HT-29 (cell line): ENCODE data around the gene TIGIT. TPM values are rescaled to one million over a fixed set of nuclear protein-coding genes. Genes with fewer than 3 reads are reported as not detected.
A peak's percentile ranks its signal among the peaks of the same experiment; 100 is the strongest.
"Not testable (repeated sequence)": the region's sequence is repeated elsewhere in the genome, so short reads cannot be mapped to it uniquely, and the experiment has no call there.

ENCODE experiments used
- DNase-seq: peaks from one replicate; pipeline ENCODE4 v3.0.0-alpha.2; 2015; ENCODE audit warnings: low spot score
- total RNA-seq: library from RNA; depleted of rRNA; stranded (reverse); fragments of >200 nt; shearing (Covaris generic); gene quantifications from 2 replicates; pipeline ENCODE4 v1.2.3, GENCODE V29; 2014; rRNA removed

The TIGIT gene
- not detected in 2 replicates for total RNA-seq

DNA sequence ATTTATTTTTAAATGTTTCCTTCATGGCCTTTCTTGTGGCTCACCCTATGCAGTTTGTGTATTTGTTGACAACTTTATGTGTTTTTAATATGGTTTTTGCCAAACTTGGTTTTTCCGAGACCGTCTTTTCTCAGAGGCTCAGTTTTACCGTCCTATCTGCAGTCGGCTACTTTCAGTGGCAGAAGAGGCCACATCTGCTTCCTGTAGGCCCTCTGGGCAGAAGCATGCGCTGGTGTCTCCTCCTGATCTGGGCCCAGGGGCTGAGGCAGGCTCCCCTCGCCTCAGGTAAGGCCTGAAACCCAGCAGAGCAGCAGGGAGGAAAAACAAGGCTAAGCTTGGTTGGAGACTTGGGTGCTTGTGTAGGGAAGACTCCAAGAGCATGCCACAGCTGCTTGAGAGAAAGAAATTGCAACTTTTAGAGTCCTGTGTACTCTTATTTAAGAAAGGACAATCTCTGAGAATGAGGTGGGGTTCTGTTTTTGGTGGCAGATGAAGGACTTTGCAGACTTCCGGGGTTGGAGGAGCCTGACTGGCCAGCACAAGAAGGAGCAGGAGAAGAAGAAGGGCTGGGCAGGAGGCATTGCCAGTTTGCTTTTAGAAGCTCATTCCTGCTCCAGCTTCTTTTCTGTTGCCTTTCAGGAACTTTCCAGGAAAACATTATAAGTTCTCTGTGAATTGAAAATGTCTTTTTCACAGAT lies at the start of gene TIGIT:
Gene TIGIT, plus strand, starts transcription at position 191 of the 698 bp plus-strand sequence. Its CDS starts 34 bp downstream, at position 225.
- DNase-seq: no peak

GRCh38 chr3:114252954-114253353 lies 40.9 kb upstream of the TIGIT start:
- DNase-seq: no peak

DNA sequence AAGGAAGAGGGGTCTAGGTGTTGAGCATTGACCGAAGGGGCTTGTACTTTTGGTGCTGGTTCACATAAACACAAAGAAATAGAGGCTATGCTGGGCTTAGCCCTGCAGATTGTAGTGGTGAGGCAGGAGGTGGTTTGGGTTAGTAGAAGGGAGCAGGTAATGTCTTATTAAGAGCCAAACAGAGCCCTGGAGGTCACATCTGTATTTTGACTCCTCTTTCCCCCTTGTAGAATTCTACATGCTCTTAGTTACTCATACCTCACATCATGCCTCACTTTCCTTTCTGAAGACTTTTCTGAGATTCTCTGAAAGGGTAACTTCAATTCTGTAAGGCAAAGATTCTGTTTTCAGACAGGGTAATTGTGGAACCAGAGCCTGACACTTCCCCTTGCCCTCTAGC lies 40.3 kb upstream of the TIGIT start:
- no peak for DNase-seq

DNA sequence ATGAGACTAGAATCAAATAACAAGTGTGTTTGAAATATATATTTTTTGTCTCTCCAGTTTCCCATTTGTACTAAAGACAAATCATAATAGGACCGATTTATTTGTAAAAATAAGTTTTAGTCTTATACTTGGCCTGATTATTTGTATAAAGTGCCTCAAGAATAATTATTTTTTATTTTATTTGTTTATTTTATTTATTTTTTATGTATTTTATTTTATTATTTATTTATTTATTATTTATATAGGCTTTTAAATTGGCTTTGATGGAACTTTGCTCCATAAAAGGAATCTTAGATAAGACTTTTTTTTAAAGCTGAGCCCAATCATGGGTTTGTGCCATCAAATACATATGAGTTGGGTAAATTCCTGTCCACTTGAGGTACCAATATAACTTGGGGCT lies 34.3 kb upstream of the TIGIT start:
- DNase-seq: no peak

- no peak for DNase-seq
Observed at GRCh38 chr3:114260152-114260551, 33.7 kb upstream of the TIGIT start.

DNA sequence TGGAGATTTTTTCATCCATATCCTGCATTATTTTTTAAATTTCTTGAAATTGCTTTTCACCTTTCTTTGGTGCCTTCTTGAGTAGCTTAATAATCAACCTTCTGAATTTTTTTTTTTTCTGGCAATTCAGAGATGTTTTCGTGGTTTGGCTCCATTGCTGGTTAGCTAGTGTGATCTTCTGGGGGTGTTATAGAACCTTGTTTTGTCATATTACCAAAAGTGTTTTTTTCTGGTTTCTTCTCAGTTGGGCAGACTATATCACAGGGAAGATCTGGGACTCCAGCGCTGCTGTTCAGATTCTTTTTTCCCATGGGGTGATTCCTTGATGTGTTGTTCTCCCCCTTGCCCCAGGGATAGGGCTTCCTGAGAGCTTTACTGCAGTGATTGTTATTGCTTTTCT lies 23.8 kb upstream of the TIGIT start:
- DNase-seq: no peak

- no peak for DNase-seq
Observed at GRCh38 chr3:114272271-114272670, 21.6 kb upstream of the TIGIT start.

GRCh38 chr3:114274929-114275328 lies 18.9 kb upstream of the TIGIT start:
- DNase-seq: no peak

- not testable (repeated sequence) for DNase-seq
Observed at GRCh38 chr3:114276856-114277255, 17.0 kb upstream of the TIGIT start.

GRCh38 chr3:114284644-114285043 lies 9.2 kb upstream of the TIGIT start:
- no peak for DNase-seq

- DNase-seq: no peak
Observed at GRCh38 chr3:114285648-114286230, 8.1 kb upstream of the TIGIT start.

GRCh38 chr3:114286266-114286665 lies 7.6 kb upstream of the TIGIT start:
- DNase-seq: no peak

DNA sequence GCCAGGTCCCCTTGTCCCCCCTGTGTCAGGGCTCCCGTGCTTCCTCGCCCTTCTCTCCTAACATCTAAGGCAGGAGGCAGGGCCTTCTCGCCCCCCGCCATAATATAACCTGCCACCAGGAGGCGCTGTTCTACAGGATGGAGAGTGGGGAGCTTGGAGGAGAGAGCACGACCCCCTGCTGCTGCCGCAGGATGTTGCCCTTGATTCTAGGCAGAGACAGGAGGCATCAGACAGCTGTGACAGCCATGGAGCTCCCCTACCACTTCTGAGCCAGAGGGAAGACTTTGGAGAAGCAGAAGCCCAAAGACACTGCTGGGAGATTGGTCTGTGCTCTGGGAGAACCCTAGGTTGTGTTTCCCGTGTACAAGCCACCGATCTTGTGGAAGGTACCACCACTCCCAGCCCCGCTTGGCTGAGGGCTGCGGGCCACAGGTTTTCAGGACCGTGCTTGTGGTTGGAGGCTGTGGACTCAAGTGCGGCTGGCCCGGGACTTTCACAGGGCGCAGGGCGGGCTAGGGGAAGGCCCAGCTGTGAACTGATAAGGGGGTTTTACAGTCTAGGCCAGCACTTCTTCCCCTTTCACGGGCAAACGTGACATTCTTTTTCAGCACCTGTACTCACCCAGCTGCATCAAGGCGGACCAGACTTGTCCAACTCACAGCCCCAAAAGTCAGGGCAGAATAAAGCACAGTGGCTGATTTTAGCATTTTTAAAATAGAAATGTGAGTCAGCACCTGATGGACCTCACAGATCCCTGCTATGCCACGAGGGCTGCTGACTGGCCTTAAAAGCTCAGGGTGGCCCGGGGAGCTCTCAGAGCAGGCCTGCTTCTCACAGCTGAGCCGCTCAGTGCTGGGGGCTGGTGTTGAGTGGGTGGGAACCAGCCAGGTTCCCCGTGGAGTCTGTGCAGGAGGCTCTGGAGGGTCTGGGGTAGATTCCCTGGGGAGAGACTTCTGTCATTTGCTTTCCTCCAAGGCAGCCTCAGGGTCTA lies 2.6 kb upstream of the TIGIT start:
- DNase-seq: peak; percentile 65

DNA sequence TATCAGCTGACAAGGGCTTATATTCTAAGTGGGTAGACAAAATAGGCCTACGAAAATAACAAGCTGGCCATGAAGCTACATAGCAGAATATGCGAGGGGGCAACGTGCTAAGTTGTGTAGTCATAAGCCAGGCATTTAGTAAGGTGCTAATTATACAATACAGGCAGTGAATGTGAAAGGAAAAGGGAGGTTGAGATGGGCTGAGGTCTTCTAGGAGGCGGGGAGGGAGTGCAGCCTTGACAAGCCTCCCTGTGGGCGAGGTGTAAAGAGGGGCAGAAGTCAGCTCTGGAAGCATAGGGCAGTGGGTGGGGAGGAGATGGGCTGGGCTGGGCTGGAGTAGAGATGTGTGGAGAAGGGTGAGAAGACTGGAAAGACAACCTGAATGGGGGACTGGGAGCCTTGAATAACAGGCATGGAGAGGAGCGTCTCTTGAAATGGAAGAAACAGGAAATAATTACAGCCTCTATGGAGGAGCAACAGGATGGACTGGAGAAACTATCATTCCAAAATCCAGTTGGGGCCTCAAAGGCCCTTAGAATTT lies 1.2 kb downstream of the TIGIT start:
- DNase-seq: no peak

DNA sequence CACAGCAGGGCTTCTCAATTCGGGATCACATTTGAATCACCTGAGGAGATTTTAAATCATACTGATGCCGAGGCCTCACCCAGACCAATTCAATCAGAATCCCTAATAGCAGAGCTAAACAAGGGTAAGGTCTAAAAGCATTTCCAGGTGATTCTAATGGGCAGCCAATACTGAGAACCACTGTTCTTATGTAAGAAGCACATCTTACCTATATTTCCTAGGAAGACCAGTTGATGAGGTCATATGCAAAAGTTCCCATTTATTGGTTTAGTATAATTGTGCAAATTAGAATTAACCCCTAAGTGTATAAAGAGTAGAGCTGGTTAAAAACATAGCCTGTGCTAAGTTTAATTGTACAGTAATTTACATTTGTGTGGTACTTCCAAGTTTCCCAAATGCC lies 2.1 kb downstream of the TIGIT start:
- DNase-seq: no peak

DNA sequence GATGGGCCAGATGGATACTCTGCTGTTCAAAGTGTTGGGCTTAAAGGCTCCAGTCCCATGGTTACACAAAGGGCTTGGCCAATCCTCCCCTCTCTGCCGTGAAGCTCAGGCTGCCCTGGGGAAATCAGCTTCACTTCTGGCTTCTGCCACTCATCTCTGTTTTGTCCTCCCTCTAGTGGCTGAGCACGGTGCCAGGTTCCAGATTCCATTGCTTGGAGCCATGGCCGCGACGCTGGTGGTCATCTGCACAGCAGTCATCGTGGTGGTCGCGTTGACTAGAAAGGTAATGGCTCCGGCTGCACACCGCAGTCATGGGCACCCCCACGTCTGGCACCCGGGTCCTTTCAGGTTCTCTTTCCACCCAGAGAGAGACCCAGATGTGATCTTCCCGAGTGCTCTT lies 5.6 kb downstream of the TIGIT start:
- DNase-seq: peak; percentile 67

DNA sequence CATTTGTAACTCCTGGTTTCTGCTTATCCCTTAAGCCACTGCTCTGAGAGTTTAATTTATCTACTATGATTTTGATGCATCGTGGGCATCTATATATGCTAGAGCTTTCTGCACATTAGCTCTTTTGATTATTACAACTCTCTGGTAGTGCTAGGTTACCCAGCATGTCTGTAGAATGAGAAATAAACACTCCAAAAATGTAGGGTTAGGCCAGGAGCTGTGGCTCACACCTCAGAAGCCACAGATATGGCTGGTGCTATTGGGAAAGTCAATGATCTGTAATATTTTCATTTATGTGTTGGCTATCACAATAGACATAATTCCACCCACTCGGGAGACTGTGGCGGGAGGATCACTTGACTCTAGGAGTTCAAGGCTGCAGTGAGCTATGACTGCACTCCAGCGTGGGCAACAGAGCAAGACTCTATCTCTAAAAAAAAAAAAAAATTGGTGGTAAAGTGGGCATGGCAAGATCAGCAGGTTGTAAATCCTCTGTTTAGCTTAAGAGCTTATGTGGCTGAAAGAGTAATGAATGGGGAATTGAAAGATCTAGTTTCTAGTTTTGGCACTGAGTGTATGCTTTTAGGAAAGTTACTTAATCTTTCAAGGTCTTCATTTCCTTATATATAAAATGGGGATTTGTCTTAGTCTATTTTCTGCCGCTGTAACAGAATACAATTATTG lies 6.3 kb downstream of the TIGIT start:
- DNase-seq: no peak

DNA sequence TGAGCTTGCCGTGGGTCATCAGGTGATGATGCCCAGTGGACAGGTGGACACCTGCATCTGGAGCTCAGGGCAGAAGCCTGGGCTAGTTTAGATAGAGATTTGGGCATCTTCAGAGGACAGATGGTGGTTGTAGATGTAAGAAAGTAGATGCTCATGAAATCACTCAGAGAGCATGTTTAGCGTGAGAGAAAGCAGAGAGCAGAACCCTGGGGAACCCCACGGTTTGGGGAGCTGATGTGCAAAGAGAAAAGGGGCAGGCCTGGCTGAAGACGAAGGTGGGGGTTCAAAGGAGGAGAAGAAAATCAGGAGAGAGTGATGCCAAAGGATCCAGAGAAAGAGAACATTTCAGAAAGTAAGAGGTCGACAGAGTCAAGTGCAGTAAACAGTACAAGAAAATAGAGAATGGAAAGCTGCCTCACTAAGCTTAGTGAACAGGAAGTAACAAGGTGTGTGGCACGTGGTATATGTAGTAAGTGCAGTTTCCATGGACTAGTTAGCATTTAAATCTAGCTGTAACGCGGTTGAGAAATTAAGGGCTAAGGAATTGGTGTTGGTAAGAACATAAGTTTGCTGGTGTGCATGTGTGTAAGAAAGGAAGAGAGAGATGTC lies 13.5 kb downstream of the TIGIT start:
- DNase-seq: no peak

GRCh38 chr3:114307832-114308231 lies 14.0 kb downstream of the TIGIT start:
- no peak for DNase-seq

DNA sequence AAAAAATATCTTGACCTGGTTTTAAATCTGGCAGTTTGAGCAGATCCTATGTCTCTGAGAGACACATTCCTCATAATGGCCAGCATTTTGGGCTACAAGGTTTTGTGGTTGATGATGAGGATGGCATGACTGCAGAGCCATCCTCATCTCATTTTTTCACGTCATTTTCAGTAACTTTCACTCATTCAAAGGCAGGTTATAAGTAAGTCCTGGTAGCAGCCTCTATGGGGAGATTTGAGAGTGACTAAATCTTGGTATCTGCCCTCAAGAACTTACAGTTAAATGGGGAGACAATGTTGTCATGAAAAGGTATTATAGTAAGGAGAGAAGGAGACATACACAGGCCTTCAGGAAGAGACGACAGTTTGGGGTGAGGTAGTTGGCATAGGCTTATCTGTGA lies 14.5 kb downstream of the TIGIT start:
- no peak for DNase-seq

GRCh38 chr3:114308830-114309229 lies 15.0 kb downstream of the TIGIT start:
- no peak for DNase-seq
